Measurements from ENCODE around the gene KIAA0753. TPM values are rescaled to one million over a fixed set of nuclear protein-coding genes. Genes with fewer than 3 reads are reported as not detected.

Gene KIAA0753
- total and polyA plus RNA-seq, 2 donors from 2014 or later = 4.2 to 21.8 TPM

DNA sequence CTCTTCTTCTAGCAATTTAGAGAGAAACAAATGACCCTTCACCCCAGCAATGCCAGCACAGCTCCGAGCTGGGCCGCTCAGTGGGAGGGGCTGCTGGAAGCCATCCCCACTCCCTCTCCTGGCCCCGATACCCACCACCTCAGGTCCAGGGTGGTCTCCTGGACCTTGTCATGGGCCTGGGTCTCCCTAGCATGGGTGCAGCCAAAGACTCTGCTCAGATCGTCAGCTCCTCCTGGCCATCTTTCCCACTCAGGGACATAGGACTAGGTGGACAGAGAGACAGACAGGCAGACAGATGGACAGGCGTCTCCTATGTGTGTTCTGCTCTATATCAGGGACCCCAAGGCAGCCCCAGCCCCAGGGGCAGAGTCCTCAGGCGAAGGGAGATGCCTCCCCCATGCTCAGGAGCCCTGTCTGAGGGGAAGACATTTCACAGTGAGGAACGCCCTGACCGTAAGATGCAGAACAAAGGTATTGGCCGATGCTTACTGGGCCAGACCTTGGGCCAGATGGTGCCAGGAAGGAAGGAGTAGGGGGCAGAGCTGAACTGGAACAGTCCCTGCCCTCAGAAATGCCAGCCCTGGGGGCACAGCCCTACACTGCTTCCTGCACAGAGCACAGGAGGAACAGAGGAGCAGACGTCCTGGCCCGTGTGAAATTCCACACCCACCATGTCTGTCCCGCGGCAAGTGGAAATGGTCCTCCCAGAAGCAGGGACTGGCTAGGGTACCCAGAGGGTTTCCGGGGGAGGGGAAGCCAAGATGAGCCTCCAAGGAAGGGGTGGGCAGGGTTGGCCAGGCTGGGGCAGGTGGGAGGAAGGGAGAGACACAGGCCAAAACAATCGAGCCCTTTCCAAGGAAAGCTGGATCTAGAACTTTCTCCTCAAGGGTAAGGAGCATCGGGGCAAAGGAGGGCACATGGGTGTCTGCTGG is 97.2 kb downstream of the KIAA0753 start:
- FAIRE-seq (no peak), DNase-seq (peak in 1 of 5 donors; percentile 33)
- TF ChIP-seq, protein P1, sequence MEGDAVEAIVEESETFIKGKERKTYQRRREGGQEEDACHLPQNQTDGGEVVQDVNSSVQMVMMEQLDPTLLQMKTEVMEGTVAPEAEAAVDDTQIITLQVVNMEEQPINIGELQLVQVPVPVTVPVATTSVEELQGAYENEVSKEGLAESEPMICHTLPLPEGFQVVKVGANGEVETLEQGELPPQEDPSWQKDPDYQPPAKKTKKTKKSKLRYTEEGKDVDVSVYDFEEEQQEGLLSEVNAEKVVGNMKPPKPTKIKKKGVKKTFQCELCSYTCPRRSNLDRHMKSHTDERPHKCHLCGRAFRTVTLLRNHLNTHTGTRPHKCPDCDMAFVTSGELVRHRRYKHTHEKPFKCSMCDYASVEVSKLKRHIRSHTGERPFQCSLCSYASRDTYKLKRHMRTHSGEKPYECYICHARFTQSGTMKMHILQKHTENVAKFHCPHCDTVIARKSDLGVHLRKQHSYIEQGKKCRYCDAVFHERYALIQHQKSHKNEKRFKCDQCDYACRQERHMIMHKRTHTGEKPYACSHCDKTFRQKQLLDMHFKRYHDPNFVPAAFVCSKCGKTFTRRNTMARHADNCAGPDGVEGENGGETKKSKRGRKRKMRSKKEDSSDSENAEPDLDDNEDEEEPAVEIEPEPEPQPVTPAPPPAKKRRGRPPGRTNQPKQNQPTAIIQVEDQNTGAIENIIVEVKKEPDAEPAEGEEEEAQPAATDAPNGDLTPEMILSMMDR (IDR thresholded peaks at IDR 0.05; ENCODE audit: borderline replicate concordance, extremely low read depth, insufficient read depth) = no peak

DNA sequence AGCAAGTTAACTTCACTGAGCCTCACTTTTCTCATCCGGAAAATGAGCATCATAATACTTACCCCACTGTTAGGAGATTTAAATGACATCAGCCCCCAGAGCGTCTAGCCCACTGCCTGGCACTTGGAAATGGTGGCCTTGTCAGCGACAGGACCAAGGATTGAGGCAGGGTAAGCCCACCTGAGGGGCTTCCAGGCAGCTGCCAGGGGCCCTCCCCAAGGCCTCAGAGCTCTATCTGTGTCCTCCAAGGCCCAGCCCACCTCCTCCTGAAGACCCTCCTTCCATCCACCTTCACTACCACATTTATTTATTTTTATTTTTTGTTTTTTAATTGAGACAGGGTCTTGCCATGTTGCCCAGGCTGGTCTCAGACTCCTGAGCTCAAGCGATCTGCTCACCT is 97.9 kb downstream of the KIAA0753 start:
- Histone ChIP-seq H3K4me1 (ENCODE audit: control insufficient read depth in 2 of 3, insufficient read depth in 2 of 3, low read depth in 1 of 3, low read length in 3 of 3) (no peaks in the 10 kb centered on the region), H3K27ac (ENCODE audit: low read depth in 2 of 2, low read length in 2 of 2) (no peak overlapping the region), H3K4me3 (ENCODE audit: low read length in 3 of 3) (no peak overlapping the region), H3K36me3 (ENCODE audit: control insufficient read depth in 2 of 3, insufficient read depth in 3 of 3, low read length in 3 of 3) (no peaks in the 10 kb centered on the region), H3K27me3 (ENCODE audit: control insufficient read depth, insufficient read depth, low read length) (no peaks in the 10 kb centered on the region), H3K9ac (ENCODE audit: low read length in 3 of 3) (no peak overlapping the region), H3K9me3 (ENCODE audit: control insufficient read depth in 2 of 3, insufficient read depth in 1 of 3, low read length in 3 of 3) (no peaks in the 10 kb centered on the region)
- no peak for FAIRE-seq
- no peak for DNase-seq
- TF ChIP-seq, protein P1 (IDR thresholded peaks at IDR 0.05; ENCODE audit: borderline replicate concordance, extremely low read depth, insufficient read depth) = no peak
- intact Hi-C loops (cut with DNase I) = no loop called here

More for the DNA sequence above, 97.2 kb downstream of the KIAA0753 start:
- H3K27ac ChIP-seq (ENCODE audit: low read depth in 2 of 2, low read length in 2 of 2) = no peak overlapping the region
- H3K9ac ChIP-seq (ENCODE audit: low read length in 3 of 3) = no peak overlapping the region
- no peaks in the 10 kb centered on the region for H3K36me3 ChIP-seq (ENCODE audit: control insufficient read depth in 2 of 3, insufficient read depth in 3 of 3, low read length in 3 of 3)
- H3K9me3 ChIP-seq (ENCODE audit: control insufficient read depth in 2 of 3, insufficient read depth in 1 of 3, low read length in 3 of 3) = no peaks in the 10 kb centered on the region
- peaks cover 0 to under 1% (median 0%) of the 10 kb centered on the region in 3 donors for H3K4me1 ChIP-seq (ENCODE audit: control insufficient read depth in 2 of 3, insufficient read depth in 2 of 3, low read depth in 1 of 3, low read length in 3 of 3)
- intact Hi-C loops (cut with DNase I) = no loop called here
- H3K27me3 ChIP-seq (ENCODE audit: control insufficient read depth, insufficient read depth, low read length) = no peaks in the 10 kb centered on the region
- H3K4me3 ChIP-seq (ENCODE audit: low read length in 3 of 3) = no peak overlapping the region

DNA sequence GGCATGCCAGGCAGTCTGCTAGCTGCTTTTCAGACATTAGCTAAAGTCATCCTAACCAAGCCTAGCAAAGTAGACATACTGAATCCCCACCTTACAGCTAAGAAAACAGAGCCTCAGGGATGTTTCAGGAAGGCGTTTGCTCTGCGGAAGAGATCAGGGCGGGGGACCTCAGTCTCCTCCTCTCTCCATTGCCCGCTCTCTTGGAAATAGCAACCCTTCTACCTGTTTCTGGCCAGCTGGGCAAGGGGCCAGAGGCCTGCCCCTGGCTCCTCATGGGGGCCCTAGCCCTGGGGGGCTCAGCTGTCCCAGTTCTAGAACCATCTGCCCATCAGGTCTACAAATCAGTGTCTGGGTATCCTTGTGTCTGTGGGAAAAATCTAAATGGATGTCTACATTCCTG is 98.6 kb downstream of the KIAA0753 start:
- Histone ChIP-seq H3K9ac (ENCODE audit: low read length in 3 of 3) (no peak overlapping the region), H3K27ac (ENCODE audit: low read depth in 2 of 2, low read length in 2 of 2) (no peak overlapping the region), H3K4me1 (ENCODE audit: control insufficient read depth in 2 of 3, insufficient read depth in 2 of 3, low read depth in 1 of 3, low read length in 3 of 3) (no peaks in the 10 kb centered on the region), H3K27me3 (ENCODE audit: control insufficient read depth, insufficient read depth, low read length) (no peaks in the 10 kb centered on the region), H3K9me3 (ENCODE audit: control insufficient read depth in 2 of 3, insufficient read depth in 1 of 3, low read length in 3 of 3) (no peaks in the 10 kb centered on the region), H3K36me3 (ENCODE audit: control insufficient read depth in 2 of 3, insufficient read depth in 3 of 3, low read length in 3 of 3) (no peaks in the 10 kb centered on the region), H3K4me3 (ENCODE audit: low read length in 3 of 3) (no peak overlapping the region)
- TF ChIP-seq, protein P1 (IDR thresholded peaks at IDR 0.05; ENCODE audit: borderline replicate concordance, extremely low read depth, insufficient read depth) = no peak
- DNase-seq (peak in 1 of 5 donors; percentile 45), FAIRE-seq (no peak)
- intact Hi-C loops (cut with DNase I) = no loop called here

Data from kidney (tissue), 14 donors.